Measurements from ENCODE around the gene SURF1. TPM values are rescaled to one million over a fixed set of nuclear protein-coding genes. Genes with fewer than 3 reads are reported as not detected.

SURF1 gene
- total and polyA plus RNA-seq, 9 of the 15 experiments (the other 6 are each of a cell fraction or from before 2014, with no cell fraction given) = 16.1 to 31.3 (median 20.9) TPM

- POLR2A ChIA-PET = interaction anchor here (0.7 kb wide), 3 partner anchors 15 to 146 kb away, joined by 3 read pairs; partner anchors contain the start of genes MED22 and RPL7A
These were observed 23.3 kb downstream of the SURF1 start for GRCh38 chr9:133333011-133333410.

More at GRCh38 chr9:133333011-133333410, 23.3 kb downstream of the SURF1 start:
- 0 out of 2 replicates have a peak, but pooled peaks cover 1% of the 10 kb centered on the region for H3K9me3 ChIP-seq (replicated peaks; ENCODE audit: control insufficient read depth, insufficient read depth, low read depth, low read length)
- H3K27ac ChIP-seq (ENCODE audit: extremely low read depth, low read depth, low read length) = no peak overlapping the region
- H3K4me2 ChIP-seq (ENCODE audit: insufficient read depth, low read length) = no peak overlapping the region
- no peak for TF ChIP-seq PCBP2 (IDR thresholded peaks at IDR 0.05; ENCODE audit: low read depth, low read length, poor library complexity, severe bottlenecking)
- no peak for TF ChIP-seq E2F8 (IDR thresholded peaks at IDR 0.05; ENCODE audit: low read depth, partially characterized antibody)
- no peak for TF ChIP-seq ZNF644 (tag; IDR thresholded peaks at IDR 0.05; ENCODE audit: low read depth)
- TF ChIP-seq TEAD1 (CRISPR knock-in tag; IDR thresholded peaks at IDR 0.05) = no peak
- no peak for TF ChIP-seq PHTF2 (CRISPR knock-in tag; IDR thresholded peaks at IDR 0.05)
- no peak overlapping the region for H3K4me3 ChIP-seq
- no peaks in the 10 kb centered on the region; a peak in 1 of 5 replicates for H3K27me3 ChIP-seq (ENCODE audit: control insufficient read depth in 2 of 2, insufficient read depth in 2 of 2, low read length in 2 of 2)
- WGBS (ENCODE audit: insufficient coverage, low coverage, missing lambda C conversion rate) = 98% methylated on average over 11 of the region's 11 CpGs
- CTCF ChIA-PET (ENCODE audit: low intra/inter-chr PET ratio) = interaction anchor here (0.6 kb wide), 1 partner anchor 148 kb away, joined by 3 read pairs; no protein-coding TSS in a partner anchor
- H3K36me3 ChIP-seq (ENCODE audit: control insufficient read depth, insufficient read depth, low read length) = peaks cover 56% of the 10 kb centered on the region
- peaks cover 6 to 42% of the 10 kb centered on the region in 2 experiments; a peak in 4 of 5 replicates for H3K4me1 ChIP-seq (replicated peaks in 1 of 2; ENCODE audit: control insufficient read depth in 2 of 2, insufficient read depth in 2 of 2, low read length in 2 of 2)
- H2AFZ ChIP-seq (ENCODE audit: low read depth, low read length) = no peak overlapping the region
- 0 out of 4 replicates have a peak overlapping the region, but pooled peaks of 1 of the 2 experiments have one; percentile 20 for H3K9ac ChIP-seq (ENCODE audit: insufficient read depth in 1 of 2, low read depth in 2 of 2, low read length in 2 of 2)
- BruUV-seq (replicated peaks) = no TSS peak
- peaks cover 4% of the 10 kb centered on the region; the same call in 1 of the 2 replicates for H4K20me1 ChIP-seq (replicated peaks; ENCODE audit: control insufficient read depth, insufficient read depth, low read length)
- no peak for FAIRE-seq
- in situ Hi-C loops (cut with MboI) = loop anchor here (5.0 kb wide), 1 partner anchor 146 kb away; no protein-coding TSS in a partner anchor
- no peak for ATAC-seq
- H3K79me2 ChIP-seq (ENCODE audit: control insufficient read depth, insufficient read depth, low read length) = peaks cover 39% of the 10 kb centered on the region
- no peaks in the 10 kb centered on the region for H3K9me1 ChIP-seq (ENCODE audit: control insufficient read depth, insufficient read depth, low read length)
- intact Hi-C loops (cut with micrococcal nuclease) = no loop called here
- no peak for DNase-seq (ENCODE audit: extremely low read depth in 1 of 4, low spot score in 3 of 4)
